Skeletal muscle cell (primary cell): Measurements from ENCODE around the gene ATP6V0E1.
"Not testable (repeated sequence)": the region's sequence is repeated elsewhere in the genome, so short reads cannot be mapped to it uniquely, and the experiment has no call there.

Experiments used
- DNase-seq: peaks from one replicate; pipeline ENCODE4 v3.0.0-alpha.2; 2010; ENCODE audit warnings: low read depth
- H3K4me3 ChIP-seq: 2 replicates; pipeline ENCODE4 v1.5.1; 2011; ENCODE audit warnings: low read depth, mild to moderate bottlenecking, control low read depth, low read length, moderate library complexity

Gene ATP6V0E1

GRCh38 chr5:173020643-173021042, 37.1 kb downstream of the ATP6V0E1 start:
- H3K4me3 ChIP-seq: no peak overlapping the region
- DNase-seq: no peak

DNA sequence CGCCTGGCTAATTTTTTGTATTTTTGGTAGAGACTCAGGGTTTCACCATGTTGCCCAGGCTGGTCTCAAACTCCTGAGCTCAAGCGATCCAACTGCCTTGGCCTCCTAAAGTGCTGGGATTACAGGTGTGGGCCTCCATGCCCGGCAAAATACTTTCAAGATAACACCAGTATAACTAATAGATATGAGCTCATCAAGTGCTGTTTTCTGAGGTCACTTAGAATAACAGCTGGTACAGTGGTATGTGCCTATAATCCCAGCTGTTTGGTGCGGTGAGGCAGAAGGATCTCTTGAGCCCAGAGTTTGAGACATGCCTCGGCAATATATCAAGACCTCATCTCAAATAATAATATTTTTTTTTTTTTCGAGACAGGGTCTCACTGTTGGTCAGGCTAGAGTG, 42.1 kb downstream of the ATP6V0E1 start:
- H3K4me3 ChIP-seq: no peak overlapping the region
- no peak for DNase-seq

GRCh38 chr5:173027905-173028304, 44.3 kb downstream of the ATP6V0E1 start:
- DNase-seq: no peak
- H3K4me3 ChIP-seq: no peak overlapping the region

- H3K4me3 ChIP-seq: no peak overlapping the region
- no peak for DNase-seq
These were observed 45.3 kb downstream of the ATP6V0E1 start for GRCh38 chr5:173028811-173029327.

- no peak overlapping the region for H3K4me3 ChIP-seq
- no peak for DNase-seq
These were observed 45.9 kb downstream of the ATP6V0E1 start for GRCh38 chr5:173029499-173029921.

GRCh38 chr5:173032096-173032495, 48.5 kb downstream of the ATP6V0E1 start:
- DNase-seq: not testable (repeated sequence)

GRCh38 chr5:173032730-173033129, 49.2 kb downstream of the ATP6V0E1 start:
- no peak for DNase-seq
- H3K4me3 ChIP-seq: no peak overlapping the region

More at GRCh38 chr5:173032096-173032495, 48.5 kb downstream of the ATP6V0E1 start:
- not testable (repeated sequence) for H3K4me3 ChIP-seq

GRCh38 chr5:173033923-173034322, 50.4 kb downstream of the ATP6V0E1 start:
- no peak overlapping the region for H3K4me3 ChIP-seq
- DNase-seq: no peak

DNA sequence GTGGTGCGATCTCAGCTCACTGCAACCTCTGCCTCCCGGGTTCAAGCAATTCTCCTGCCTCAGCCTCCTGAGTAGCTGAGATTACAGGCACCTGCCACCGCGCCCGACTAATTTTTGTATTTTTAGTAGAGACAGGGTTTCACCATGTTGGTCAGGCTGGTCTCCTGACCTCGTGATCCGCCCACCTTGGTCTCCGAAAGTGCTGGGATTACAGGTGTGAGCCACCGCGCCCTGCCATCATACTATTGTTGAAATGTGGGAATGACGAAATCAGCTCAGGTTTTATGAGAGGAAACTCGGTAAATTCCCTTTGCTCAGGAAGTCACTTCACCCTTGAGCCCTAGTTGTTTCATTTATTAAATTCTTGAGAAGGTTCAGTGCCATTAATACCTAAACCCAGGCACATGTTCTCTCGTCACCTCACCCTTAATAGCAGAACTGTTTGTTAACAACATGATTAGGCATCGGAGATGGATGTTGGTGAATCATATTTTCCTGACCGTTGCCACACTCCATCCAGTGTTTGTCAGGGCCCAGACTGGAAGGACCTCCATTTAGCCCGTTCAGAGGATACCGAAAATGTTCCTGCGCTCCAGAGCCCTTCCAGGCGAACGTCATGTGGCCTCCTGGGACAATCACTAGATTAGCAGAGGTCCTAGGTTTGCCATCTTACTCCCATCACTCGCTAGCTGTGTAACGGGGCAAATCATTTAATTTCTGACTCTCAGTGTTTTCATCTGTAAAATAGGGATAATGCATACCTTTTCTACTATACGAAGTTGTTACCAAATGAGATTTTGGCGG, 52.5 kb downstream of the ATP6V0E1 start:
- no peak overlapping the region for H3K4me3 ChIP-seq
- DNase-seq: no peak

DNA sequence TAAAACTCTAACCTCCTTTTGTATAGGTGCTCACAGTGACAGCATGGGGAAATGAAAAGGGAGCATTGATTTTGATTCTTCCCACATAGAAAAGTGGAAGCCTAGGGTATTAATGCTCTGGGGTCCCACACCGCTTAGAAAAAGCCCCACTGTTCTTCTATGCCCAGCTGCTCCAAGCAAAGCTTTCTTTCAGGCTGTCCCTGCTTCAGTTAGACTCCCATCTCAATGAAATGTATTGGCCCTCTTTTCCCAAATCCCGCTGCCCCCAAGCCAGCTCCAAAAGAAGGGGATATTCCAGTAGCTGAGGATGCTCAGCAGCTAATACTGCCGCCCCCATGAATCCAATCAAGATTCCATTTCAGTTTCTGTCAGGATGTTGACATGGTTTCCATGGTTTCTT, 55.6 kb downstream of the ATP6V0E1 start:
- H3K4me3 ChIP-seq: no peak overlapping the region
- DNase-seq: no peak

DNA sequence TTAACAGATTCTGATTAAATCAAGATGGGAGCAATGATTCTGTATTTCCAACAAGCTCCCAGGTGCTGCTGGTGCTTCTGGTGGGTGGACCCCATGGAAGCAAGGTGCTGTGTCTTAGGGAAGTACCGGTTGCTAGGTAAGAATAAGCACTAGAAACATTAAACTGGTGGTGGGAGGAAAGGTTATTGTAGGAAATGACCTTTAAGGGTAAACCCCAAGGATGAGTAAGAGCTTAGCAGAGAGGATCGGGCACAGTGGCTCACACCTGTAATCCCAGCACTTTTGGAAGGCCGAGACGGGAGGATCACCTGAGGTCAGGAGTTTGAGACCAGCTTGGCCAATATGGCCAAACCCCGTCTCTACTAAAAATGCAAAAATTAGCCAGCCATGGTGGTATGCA, 56.4 kb downstream of the ATP6V0E1 start:
- DNase-seq: no peak
- no peak overlapping the region for H3K4me3 ChIP-seq

- H3K4me3 ChIP-seq: no peak overlapping the region
- no peak for DNase-seq
These were observed 58.6 kb downstream of the ATP6V0E1 start for GRCh38 chr5:173041881-173042762.

- no peak for DNase-seq
- H3K4me3 ChIP-seq: no peak overlapping the region
These were observed 59.2 kb downstream of the ATP6V0E1 start for GRCh38 chr5:173042763-173043107.

- H3K4me3 ChIP-seq: no peak overlapping the region
These were observed 61.9 kb downstream of the ATP6V0E1 start for GRCh38 chr5:173045474-173045873.

GRCh38 chr5:173047096-173047837, 63.7 kb downstream of the ATP6V0E1 start:
- DNase-seq: not testable (repeated sequence)

More at GRCh38 chr5:173045474-173045873, 61.9 kb downstream of the ATP6V0E1 start:
- DNase-seq: no peak

DNA sequence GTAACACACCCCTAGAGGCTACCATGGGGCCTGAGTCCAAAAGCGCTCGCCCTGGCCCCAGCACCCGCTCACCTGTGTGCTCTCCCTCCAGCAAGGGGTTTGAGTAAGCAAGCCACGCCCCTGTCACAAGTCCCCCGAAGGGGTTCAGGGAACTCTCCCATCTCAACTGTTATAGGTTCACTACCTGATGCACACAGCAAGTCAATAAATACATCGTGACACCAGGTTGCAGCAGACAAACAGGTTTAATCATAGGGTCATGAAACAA, 64.2 kb downstream of the ATP6V0E1 start:
- DNase-seq: no peak
- no peak overlapping the region for H3K4me3 ChIP-seq

More at GRCh38 chr5:173047096-173047837, 63.7 kb downstream of the ATP6V0E1 start:
- not testable (repeated sequence) for H3K4me3 ChIP-seq

DNA sequence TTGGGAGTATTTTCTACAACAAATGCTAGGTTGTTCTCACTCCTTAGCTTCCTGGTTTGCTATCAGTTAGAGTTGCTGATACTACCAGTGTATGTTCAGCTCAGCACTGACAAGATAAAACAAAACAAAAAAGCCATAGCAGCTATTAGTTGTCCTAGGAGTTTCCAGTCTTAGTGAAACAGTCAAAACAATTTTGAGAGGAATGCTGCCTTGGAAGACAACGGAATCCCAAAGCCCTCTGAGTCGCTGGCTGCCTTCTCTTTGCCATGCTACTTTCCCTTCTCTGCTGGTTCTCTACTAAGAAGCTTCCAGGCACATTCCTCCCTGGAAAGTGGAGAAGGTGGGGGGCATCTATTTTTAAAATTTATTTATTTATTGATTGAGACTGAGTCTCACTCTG, 67.2 kb downstream of the ATP6V0E1 start:
- DNase-seq: no peak
- H3K4me3 ChIP-seq: no peak overlapping the region

- no peak overlapping the region for H3K4me3 ChIP-seq
- DNase-seq: no peak
These were observed 68.2 kb downstream of the ATP6V0E1 start for GRCh38 chr5:173051746-173052145.

- DNase-seq: no peak
- no peak overlapping the region for H3K4me3 ChIP-seq
These were observed 69.5 kb downstream of the ATP6V0E1 start for GRCh38 chr5:173053041-173053440.
